ENCODE measurements around the gene PPFIBP1.

DNA sequence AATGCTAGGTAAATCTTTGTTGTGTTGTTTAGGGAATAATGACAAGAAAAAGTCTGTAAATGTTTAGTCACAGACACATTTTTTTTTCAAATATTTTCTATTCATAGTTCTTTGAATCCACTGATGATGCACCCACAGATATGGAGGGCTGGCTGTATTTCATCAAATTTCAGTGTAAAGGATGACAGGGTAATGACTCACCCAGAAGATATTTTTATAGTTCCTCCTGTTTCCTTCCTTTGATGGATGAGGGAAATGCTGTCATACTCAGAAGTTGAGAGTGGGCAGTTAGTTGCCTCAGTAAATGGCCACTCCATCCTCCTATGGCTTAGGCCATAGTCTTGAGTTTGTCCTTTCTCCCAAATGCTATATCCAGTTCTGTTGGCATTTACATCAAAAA is 95.3 kb downstream of the PPFIBP1 start:
- TF ChIP-seq, protein P1, sequence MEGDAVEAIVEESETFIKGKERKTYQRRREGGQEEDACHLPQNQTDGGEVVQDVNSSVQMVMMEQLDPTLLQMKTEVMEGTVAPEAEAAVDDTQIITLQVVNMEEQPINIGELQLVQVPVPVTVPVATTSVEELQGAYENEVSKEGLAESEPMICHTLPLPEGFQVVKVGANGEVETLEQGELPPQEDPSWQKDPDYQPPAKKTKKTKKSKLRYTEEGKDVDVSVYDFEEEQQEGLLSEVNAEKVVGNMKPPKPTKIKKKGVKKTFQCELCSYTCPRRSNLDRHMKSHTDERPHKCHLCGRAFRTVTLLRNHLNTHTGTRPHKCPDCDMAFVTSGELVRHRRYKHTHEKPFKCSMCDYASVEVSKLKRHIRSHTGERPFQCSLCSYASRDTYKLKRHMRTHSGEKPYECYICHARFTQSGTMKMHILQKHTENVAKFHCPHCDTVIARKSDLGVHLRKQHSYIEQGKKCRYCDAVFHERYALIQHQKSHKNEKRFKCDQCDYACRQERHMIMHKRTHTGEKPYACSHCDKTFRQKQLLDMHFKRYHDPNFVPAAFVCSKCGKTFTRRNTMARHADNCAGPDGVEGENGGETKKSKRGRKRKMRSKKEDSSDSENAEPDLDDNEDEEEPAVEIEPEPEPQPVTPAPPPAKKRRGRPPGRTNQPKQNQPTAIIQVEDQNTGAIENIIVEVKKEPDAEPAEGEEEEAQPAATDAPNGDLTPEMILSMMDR (IDR thresholded peaks at IDR 0.05; ENCODE audit: control extremely low read depth in 1 of 3, insufficient read depth in 1 of 3, low read depth in 1 of 3, low read length in 3 of 3): no peak
- TF ChIP-seq POLR2AphosphoS5 (IDR thresholded peaks at IDR 0.05; ENCODE audit: low read depth, low read length): no peak
- no peak for TF ChIP-seq EP300 (IDR thresholded peaks at IDR 0.05; ENCODE audit: borderline replicate concordance in 1 of 2, low read depth in 2 of 2, low read length in 2 of 2)
- TF ChIP-seq EZH2 (IDR thresholded peaks at IDR 0.05; ENCODE audit: low read depth, low read length, severe bottlenecking): no peak
- TF ChIP-seq NRF1 (IDR thresholded peaks at IDR 0.05; ENCODE audit: low read depth, low read length): no peak
- TF ChIP-seq SUZ12 (IDR thresholded peaks at IDR 0.05; ENCODE audit: low read length): no peak
- TF ChIP-seq POLR2A (IDR thresholded peaks at IDR 0.05; ENCODE audit: control extremely low read depth in 1 of 2, low read depth in 2 of 2, low read length in 2 of 2): no peak
- TF ChIP-seq TAF1 (IDR thresholded peaks at IDR 0.05; ENCODE audit: low read depth, low read length): no peak

Data from H1 (cell line).